Stimulated activated CD4-positive, alpha-beta T cell treated with anti-CD3 and anti-CD28 coated beads, Interleukin-2, amount 100 ng/mL, for 48 hours (primary cell): ENCODE measurements around the gene RPL9.
"Not testable (repeated sequence)": the region's sequence is repeated elsewhere in the genome, so short reads cannot be mapped to it uniquely, and the experiment has no call there.

Experiments
- DNase-seq, 2 donors: peaks; one replicate each; pipeline ENCODE4 v3.0.0-alpha.2; 2020

The RPL9 gene

GRCh38 chr4:39422247-39422646 is 36.5 kb downstream of the RPL9 start:
- no peak for DNase-seq

- no peak for DNase-seq
Observed at GRCh38 chr4:39415678-39416283, 42.9 kb downstream of the RPL9 start.

GRCh38 chr4:39411561-39411960 is 47.2 kb downstream of the RPL9 start:
- DNase-seq = not testable (repeated sequence)

- DNase-seq = no peak
Observed at GRCh38 chr4:39410415-39410814, 48.3 kb downstream of the RPL9 start.

GRCh38 chr4:39407584-39407885 is 51.2 kb downstream of the RPL9 start:
- no peak for DNase-seq

- DNase-seq = no peak
Observed at GRCh38 chr4:39406763-39407583, 51.7 kb downstream of the RPL9 start, which contains the start of gene KLB. KLB (plus strand) TSS chr4:39406930; CDS start chr4:39406950, 20 bp downstream.
